ENCODE data around the gene PLIN4. TPM values are rescaled to one million over a fixed set of nuclear protein-coding genes. Genes with fewer than 3 reads are reported as not detected.
A peak's percentile ranks its signal among the peaks of the same experiment; 100 is the strongest.

PLIN4 gene
- total and polyA plus RNA-seq, 10 of the 15 experiments (the other 5 are each of a cell fraction or from before 2014, with no cell fraction given) = 0.01 to 0.11 (median 0.05) TPM; not detected in 2

GRCh38 chr19:4543842-4544647 lies 25.8 kb upstream of the PLIN4 start (continued):
- TF ChIP-seq CHD1 (IDR thresholded peaks at IDR 0.05; ENCODE audit: low read depth, low read length) (no peak), RB1 (IDR thresholded peaks at IDR 0.05; ENCODE audit: borderline replicate concordance) (no peak)

GRCh38 chr19:4542896-4543841 lies 24.9 kb upstream of the PLIN4 start:
- ChIA-PET POLR2A (no interaction called here), SMC1A (ENCODE audit: uncharacterized antibody, unreplicated experiment) (no interaction called here), RAD21 (ENCODE audit: unreplicated experiment) (no interaction called here), CTCF (no interaction called here)
- H4K20me1 ChIP-seq (ENCODE audit: control insufficient read depth, insufficient read depth) = no peaks in the 10 kb centered on the region
- H3K36me3 ChIP-seq (ENCODE audit: control insufficient read depth in 2 of 2, insufficient read depth in 2 of 2, low read length in 1 of 2) = no peaks in the 10 kb centered on the region
- BruUV-seq (replicated peaks) = no TSS peak
- intact Hi-C loops (cut with micrococcal nuclease; ENCODE audit: unreplicated experiment) = no loop called here
- H3K79me2 ChIP-seq (ENCODE audit: control insufficient read depth, insufficient read depth, low read length) = no peaks in the 10 kb centered on the region
- no peak overlapping the region for H2AFZ ChIP-seq (ENCODE audit: control insufficient read depth, low read depth, low read length)
- in situ Hi-C loops (cut with MboI) = no loop called here
- no peak overlapping the region for H3K4me3 ChIP-seq
- FAIRE-seq (no peak), ATAC-seq (no peak; the same call in 1 of the 3 replicates), DNase-seq (ENCODE audit: low read depth, low spot score) (no peak)
- H3K4me2 ChIP-seq (ENCODE audit: control insufficient read depth, insufficient read depth) = no peak overlapping the region
- peaks cover 2% of the 10 kb centered on the region; the same call in 2 of the 3 replicates for H3K9me3 ChIP-seq (replicated peaks; ENCODE audit: control insufficient read depth, insufficient read depth, low read length)
- 75% methylated on average over 51 of the region's 77 CpGs for WGBS (ENCODE audit: insufficient coverage, insufficient replicate concordance, low lambda C conversion rate, missing lambda C conversion rate)
- no peak overlapping the region for H3K9ac ChIP-seq (ENCODE audit: control insufficient read depth, insufficient read depth, low read length)
- H3K27ac ChIP-seq (ENCODE audit: control insufficient read depth, insufficient read depth) = no peak overlapping the region
- H3K4me1 ChIP-seq (ENCODE audit: control insufficient read depth, insufficient read depth, low read length) = peaks cover 12% of the 10 kb centered on the region
- no peaks in the 10 kb centered on the region for H3K27me3 ChIP-seq (replicated peaks in 1 of 2; ENCODE audit: control insufficient read depth in 2 of 2, insufficient read depth in 2 of 2, low read length in 1 of 2)
- TF ChIP-seq NRF1 (conservative IDR thresholded peaks at IDR 0.05; ENCODE audit: low read depth, low read length) = no peak
- 0 out of 2 replicates have a peak, but pooled peaks have one; percentile 13 for TF ChIP-seq RUNX3 (IDR thresholded peaks at IDR 0.05; ENCODE audit: low read length)
- TF ChIP-seq BMI1 (IDR thresholded peaks at IDR 0.05; ENCODE audit: borderline replicate concordance) = no peak
- TF ChIP-seq ZBTB33 (IDR thresholded peaks at IDR 0.05) = no peak
- no peak for TF ChIP-seq IKZF2 (IDR thresholded peaks at IDR 0.05)
- no peak for TF ChIP-seq ZBED1 (IDR thresholded peaks at IDR 0.05; ENCODE audit: borderline replicate concordance)
- no peak for TF ChIP-seq ESRRA (IDR thresholded peaks at IDR 0.05; ENCODE audit: low read length)
- peak; percentile 97 for TF ChIP-seq BCL3 (IDR thresholded peaks at IDR 0.05; ENCODE audit: borderline replicate concordance, insufficient read depth, low read depth, low read length, poor library complexity, severe bottlenecking)
- no peak for TF ChIP-seq SPI1 (IDR thresholded peaks at IDR 0.05; ENCODE audit: borderline replicate concordance, insufficient read depth, low read depth, low read length)
- peak in 1 of 2 experiments; percentile 50; a peak in 1 of 4 replicates for TF ChIP-seq BHLHE40 (IDR thresholded peaks at IDR 0.05; ENCODE audit: borderline replicate concordance in 1 of 2, low read depth in 2 of 2, low read length in 1 of 2)
- no peak for TF ChIP-seq SREBF1 (IDR thresholded peaks at IDR 0.05; ENCODE audit: low read length)
